DMS 273 treated with DMSO at 0.1 percent for 48 hours (cell line): ENCODE data around the gene SORCS2.
"Not testable (repeated sequence)": the region's sequence is repeated elsewhere in the genome, so short reads cannot be mapped to it uniquely, and the experiment has no call there.

Experiments used
- DNase-seq: peaks from one replicate; lab custom pipeline; 2025; lab: John Stamatoyannopoulos, UW

The SORCS2 gene

GRCh38 chr4:7590899-7591298, 398.6 kb downstream of the SORCS2 start:
- DNase-seq = no peak

- no peak for DNase-seq
Observed at GRCh38 chr4:7591409-7592053, 399.2 kb downstream of the SORCS2 start.

- no peak for DNase-seq
Observed at GRCh38 chr4:7593646-7594412, 401.5 kb downstream of the SORCS2 start.

- no peak for DNase-seq
Observed at GRCh38 chr4:7595934-7596461, 403.7 kb downstream of the SORCS2 start.

DNA sequence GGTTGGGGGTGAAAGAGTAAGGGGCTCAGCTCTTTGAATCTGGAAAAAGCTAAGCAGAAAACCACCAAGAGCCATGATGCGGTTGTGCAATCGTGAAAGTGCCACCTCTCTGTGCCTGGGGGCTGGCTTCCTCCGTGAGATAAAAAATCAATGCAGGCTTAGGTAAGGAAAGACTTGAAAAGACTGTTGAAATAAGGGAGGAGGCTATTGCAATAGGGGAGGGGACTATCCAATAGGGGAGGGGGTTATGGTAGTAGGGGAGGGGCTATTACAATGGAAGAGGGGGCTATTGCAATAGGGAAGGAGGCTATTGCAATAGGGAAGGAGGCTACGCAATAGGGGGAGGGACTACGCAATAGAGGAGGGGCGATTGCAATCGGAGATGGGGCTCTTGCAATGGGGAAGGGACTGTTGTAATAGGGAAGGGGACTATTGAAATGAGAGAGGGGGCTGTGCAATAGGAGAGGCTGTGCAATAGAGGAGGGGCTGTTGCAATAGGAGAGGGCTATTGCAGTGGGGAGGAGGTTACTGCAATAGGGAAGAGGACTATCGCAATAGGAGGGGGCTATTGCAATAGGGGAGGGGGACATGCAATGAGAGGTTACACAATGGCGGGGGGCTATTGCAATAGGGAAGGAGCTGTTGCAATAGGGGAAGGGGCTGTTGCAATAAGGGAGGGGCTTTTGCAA, 404.7 kb downstream of the SORCS2 start:
- DNase-seq = no peak

DNA sequence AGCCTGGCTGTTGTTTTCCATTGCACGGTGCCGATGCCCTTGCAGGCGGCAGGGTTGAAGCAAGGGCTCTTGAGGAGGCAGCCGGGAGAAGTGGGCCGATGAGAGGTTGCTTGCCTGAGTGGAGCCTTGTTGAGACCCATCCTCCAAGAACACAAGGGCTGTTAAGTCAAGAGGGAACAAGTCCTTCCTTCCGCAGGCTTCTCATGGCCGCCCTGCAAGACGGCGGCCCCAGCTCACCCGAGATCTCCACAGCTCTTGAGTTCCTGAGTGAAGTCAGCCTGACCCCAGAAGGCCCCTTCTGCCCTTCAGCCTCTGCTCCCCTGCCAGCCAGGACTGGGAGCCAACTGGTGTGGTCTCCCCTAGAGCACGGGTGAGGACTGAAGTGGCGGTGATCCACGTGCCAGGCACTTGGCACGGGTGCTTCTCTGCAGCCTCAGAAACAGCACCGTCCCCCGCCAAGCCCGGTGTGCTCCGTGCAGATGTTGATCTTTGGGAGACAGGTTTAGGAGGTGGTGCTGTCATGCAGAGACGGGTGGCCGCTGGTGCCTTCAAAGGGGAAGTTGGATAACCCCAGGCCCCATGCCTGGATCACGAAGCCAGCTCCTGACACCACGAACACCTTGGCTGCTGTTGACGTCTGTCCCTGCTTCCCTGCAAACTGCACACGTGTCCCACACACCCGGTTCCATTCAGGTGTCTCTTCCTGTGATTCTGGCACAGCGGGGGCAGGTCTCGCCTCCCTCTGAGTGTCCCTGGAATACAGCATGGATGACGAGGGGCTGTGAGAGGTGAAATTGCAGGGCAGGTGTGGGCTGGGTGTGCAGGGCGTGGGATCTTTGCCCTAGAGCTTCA, 406.8 kb downstream of the SORCS2 start:
- no peak for DNase-seq

GRCh38 chr4:7600247-7600646, 407.9 kb downstream of the SORCS2 start:
- no peak for DNase-seq

DNA sequence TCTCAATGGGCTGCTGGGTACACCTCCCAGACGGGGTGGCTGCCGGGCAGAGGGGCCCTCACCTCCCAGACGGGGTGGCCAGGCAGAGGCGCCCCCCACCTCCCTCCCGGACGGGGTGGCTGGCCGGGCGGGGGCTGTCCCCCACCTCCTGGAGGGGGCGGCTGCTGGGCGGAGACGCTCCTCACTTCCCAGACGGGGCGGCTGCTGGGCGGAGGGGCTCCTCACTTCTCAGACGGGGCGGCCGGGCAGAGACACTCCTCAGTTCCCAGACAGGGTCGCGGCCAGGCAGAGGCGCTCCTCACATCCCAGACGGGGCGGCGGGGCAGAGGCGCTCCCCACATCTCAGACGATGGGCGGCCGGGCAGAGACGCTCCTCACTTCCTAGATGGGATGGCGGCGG, 409.8 kb downstream of the SORCS2 start:
- DNase-seq = not testable (repeated sequence)

GRCh38 chr4:7607156-7607910, 415.0 kb downstream of the SORCS2 start:
- DNase-seq = no peak

DNA sequence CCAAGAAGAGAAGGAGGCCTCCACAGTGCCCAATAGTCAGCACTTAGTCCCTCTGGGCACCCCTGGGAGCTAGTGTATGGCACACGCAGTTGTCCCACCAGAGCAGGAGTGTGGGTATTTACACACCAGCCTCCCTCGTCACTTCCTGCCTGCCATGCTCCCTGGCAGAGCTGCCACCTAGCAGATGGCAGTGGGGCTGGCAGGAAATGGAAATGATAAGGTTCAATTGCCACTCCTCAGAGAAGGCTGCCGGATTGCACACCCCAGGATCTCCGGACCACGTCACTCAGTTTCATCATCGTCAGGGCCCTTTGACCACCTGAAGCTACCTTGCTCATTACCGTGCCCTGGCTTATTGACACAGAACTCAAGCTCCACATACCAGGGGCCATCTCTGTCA, 415.7 kb downstream of the SORCS2 start:
- no peak for DNase-seq

DNA sequence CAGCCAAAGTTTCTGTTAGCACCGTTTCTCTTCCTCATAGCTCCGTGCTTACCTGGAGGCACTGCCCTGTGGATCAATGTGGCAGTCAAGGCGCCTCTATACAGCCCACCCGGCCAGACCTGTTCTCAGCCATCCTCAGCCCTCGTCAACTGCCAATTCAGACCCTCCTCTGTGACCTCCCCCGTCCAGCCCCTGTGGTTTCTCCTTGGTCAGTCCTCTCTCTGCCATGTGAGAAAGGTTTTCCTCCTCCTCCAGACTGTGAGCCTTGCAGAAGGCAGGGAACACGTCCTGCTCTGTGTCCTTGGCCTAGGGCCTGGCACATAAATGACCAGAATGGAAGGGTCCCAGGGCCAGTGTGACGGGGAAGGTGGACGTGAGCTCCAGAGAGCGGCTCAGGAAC, 417.0 kb downstream of the SORCS2 start:
- DNase-seq = no peak

DNA sequence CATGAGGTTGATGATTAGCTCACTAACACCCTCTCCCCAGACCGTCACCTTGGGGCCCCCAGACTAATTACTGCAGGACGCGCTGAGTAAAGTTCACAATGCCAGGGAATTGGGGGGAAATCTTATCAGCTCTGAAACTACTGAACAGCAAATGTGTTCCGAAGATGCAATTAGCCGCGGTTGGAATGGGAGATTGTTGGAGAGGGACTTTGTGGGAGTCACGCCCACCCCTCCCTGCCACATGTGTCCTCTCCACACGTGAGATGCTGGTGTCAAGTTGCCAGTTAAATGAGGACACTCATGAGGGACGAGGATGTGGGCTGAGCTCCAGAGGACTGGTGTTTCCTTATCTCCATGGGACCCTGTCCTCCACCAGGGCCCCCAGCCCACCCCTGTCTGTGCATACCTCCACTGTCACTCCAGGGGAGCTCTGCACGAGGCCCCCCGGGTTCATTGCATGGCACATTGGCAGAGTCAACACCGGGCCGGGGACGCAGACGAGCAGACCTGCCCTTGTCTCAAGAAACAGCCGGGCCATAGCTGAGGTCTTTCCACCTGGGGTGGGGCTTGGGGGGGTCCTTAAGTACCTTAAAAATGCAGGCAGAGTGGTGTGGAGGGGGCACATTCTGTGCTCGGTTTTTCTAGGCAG, 417.8 kb downstream of the SORCS2 start:
- no peak for DNase-seq

GRCh38 chr4:7610841-7611240, 418.5 kb downstream of the SORCS2 start:
- DNase-seq = no peak

GRCh38 chr4:7612311-7612897, 420.1 kb downstream of the SORCS2 start:
- DNase-seq = no peak

DNA sequence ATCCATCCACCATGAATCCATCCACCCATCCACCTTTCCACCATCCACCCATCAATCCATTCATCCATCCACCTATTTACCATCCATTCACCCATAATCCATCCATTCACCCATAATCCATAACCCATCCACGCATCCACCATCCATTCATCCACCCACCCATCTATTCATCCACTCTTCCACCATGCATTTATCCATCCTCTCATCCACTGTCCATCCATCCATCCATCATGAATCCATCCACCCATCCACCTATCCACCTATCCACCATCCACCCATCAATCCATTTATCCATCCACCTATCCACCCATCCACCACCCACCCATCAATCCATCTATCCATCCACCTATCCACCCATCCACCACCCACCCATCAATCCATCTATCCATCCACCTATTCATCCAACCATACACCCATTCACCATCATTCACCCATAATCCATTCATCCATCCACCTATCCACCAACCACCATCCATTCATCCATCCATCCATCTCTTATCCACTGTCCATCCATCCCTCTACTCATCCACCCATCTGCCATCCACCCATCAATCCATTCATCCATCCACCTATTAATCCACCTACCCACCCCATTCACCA, 422.1 kb downstream of the SORCS2 start:
- DNase-seq = no peak

- DNase-seq = no peak
Observed at GRCh38 chr4:7616193-7616592, 423.9 kb downstream of the SORCS2 start.

- DNase-seq = no peak
Observed at GRCh38 chr4:7618361-7618760, 426.0 kb downstream of the SORCS2 start.

GRCh38 chr4:7620086-7620813, 427.9 kb downstream of the SORCS2 start:
- no peak for DNase-seq

DNA sequence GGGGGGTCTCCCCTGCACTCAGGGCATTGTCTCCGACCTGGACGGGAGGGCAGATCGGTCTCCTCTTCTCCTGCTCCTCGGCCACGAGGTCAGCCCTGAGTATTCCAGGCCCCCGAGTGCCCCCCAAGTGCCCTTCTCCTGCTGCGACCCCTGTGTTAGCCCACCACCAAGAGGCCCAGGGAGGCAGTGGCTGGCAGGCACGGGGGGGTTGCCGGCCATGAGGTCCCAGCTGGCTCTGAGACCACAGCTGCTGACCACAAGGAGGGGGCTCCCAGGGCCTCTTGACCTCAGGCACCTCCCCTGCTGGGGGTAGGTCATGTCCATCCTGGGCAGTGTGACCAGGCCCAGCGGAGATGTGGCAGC, 428.5 kb downstream of the SORCS2 start:
- DNase-seq = no peak
